Hepatocyte (in vitro differentiated cells): Measurements from ENCODE around the gene PLPPR3.

Experiments
- CTCF ChIP-seq: fragments of 200-600 bp; sonication (generic); IDR thresholded peaks from 2 replicates; pipeline ENCODE4 v1.5.1; 2016; ENCODE audit warnings: antibody characterized with exemption, mild to moderate bottlenecking; ENCODE audit not compliant: poor library complexity
- EZH2 ChIP-seq: fragments of 200-600 bp; sonication (generic); IDR thresholded peaks from 2 replicates; pipeline ENCODE4 v1.6.1; 2016; ENCODE audit warnings: antibody characterized with exemption, mild to moderate bottlenecking, borderline replicate concordance

GRCh38 chr19:788686-788982 is 33.1 kb downstream of the PLPPR3 start:
- TF ChIP-seq CTCF (no peak), EZH2 (no peak)
